ENCODE data around the gene SOWAHB.
"Not testable (repeated sequence)": the region's sequence is repeated elsewhere in the genome, so short reads cannot be mapped to it uniquely, and the experiment has no call there.

Gene SOWAHB

DNA sequence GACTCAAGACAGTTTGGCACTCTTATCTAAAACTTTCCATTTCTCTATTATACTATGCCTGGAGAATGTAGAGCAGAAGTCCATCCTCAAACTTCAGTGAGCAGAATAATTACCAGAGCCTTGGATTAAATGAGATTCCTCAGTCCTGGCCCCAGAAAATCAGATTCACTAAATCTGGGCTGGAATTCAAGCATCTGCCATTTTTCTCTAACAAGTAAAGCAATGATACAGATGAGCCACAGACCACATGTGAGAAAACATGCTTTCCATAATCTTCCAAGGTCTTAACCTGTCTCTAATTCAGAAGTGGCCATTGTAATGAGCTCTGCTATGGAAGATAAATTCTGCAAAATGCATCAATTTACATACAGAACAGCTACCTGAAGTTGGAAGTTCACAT is 25.4 kb downstream of the SOWAHB start:
- Histone ChIP-seq H3K9ac (ENCODE audit: low read length) (no peak overlapping the region), H4K12ac (ENCODE audit: low read depth, low read length) (no peak overlapping the region), H2AFZ (ENCODE audit: insufficient read depth, low read length, poor library complexity) (no peak overlapping the region), H3K4me2 (ENCODE audit: low read length) (no peak overlapping the region), H3K9me3 (ENCODE audit: insufficient read depth, low read depth, low read length) (no peaks in the 10 kb centered on the region), H2AK5ac (ENCODE audit: low read length) (no peak overlapping the region), H3K4me1 (ENCODE audit: control insufficient read depth in 1 of 2, insufficient read depth in 2 of 2, low read length in 2 of 2) (peaks cover 10 to 11% of the 10 kb centered on the region in 2 experiments), H3K79me2 (ENCODE audit: control insufficient read depth, insufficient read depth, low read length, poor library complexity) (no peaks in the 10 kb centered on the region), H2BK120ac (ENCODE audit: insufficient read depth, low read length, poor library complexity) (no peak overlapping the region), H3K36me3 (ENCODE audit: control insufficient read depth in 1 of 2, insufficient read depth in 2 of 2, low read length in 2 of 2) (no peaks in the 10 kb centered on the region), H3K18ac (ENCODE audit: low read length) (no peak overlapping the region), H3K27ac (ENCODE audit: low read depth, low read length) (no peak overlapping the region), H3K14ac (ENCODE audit: low read length) (no peak overlapping the region), H3K4me3 (ENCODE audit: low read depth, low read length) (no peak overlapping the region), H2BK5ac (ENCODE audit: low read depth, low read length, poor library complexity) (no peak overlapping the region), H3K4ac (ENCODE audit: low read depth, low read length) (no peak overlapping the region), H3K23ac (ENCODE audit: low read length) (no peak overlapping the region), H4K8ac (ENCODE audit: low read depth, low read length) (no peak overlapping the region), H2BK12ac (ENCODE audit: low read length) (no peak overlapping the region), H3K79me1 (ENCODE audit: low read length) (peaks cover 10% of the 10 kb centered on the region), H3K27me3 (ENCODE audit: insufficient read depth, low read length) (no peaks in the 10 kb centered on the region), H4K91ac (ENCODE audit: low read depth, low read length) (no peak overlapping the region)
- DNase-seq, result no peak

DNA sequence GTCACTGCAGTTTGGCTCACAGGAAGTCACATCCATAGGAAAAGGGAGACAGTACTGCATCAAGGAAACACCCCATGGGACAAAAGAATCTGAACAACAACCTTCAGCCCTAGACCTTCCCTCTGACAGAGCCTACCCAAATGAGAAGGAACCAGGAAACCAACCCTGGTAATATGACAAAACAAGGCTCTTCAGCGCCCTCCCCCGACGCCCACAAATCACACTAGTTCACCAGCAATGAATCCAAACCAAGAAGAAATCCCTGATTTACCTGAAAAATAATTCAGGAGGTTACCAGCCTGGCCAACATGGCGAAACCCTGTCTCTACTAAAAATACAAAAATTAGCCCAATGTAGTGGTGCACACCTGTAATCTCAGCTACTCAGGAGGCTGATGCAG is 29.2 kb downstream of the SOWAHB start:
- not testable (repeated sequence) for H3K36me3 ChIP-seq (ENCODE audit: control insufficient read depth in 1 of 2, insufficient read depth in 2 of 2, low read length in 2 of 2); H3K27ac ChIP-seq (ENCODE audit: low read depth, low read length); H4K8ac ChIP-seq (ENCODE audit: low read depth, low read length); H4K12ac ChIP-seq (ENCODE audit: low read depth, low read length); H3K9ac ChIP-seq (ENCODE audit: low read length); H3K27me3 ChIP-seq (ENCODE audit: insufficient read depth, low read length); DNase-seq; H3K9me3 ChIP-seq (ENCODE audit: insufficient read depth, low read depth, low read length); H3K4me2 ChIP-seq (ENCODE audit: low read length); H3K18ac ChIP-seq (ENCODE audit: low read length); H3K79me2 ChIP-seq (ENCODE audit: control insufficient read depth, insufficient read depth, low read length, poor library complexity); H2AK5ac ChIP-seq (ENCODE audit: low read length); H3K4me3 ChIP-seq (ENCODE audit: low read depth, low read length); H3K23ac ChIP-seq (ENCODE audit: low read length); H2AFZ ChIP-seq (ENCODE audit: insufficient read depth, low read length, poor library complexity); H2BK5ac ChIP-seq (ENCODE audit: low read depth, low read length, poor library complexity)
- H2BK12ac ChIP-seq (ENCODE audit: low read length), result peak overlapping the region; percentile 42
- H3K79me1 ChIP-seq (ENCODE audit: low read length), result peaks cover 12% of the 10 kb centered on the region
- H2BK120ac ChIP-seq (ENCODE audit: insufficient read depth, low read length, poor library complexity), result peak overlapping the region; percentile 68
- peaks cover 14 to 21% of the 10 kb centered on the region in 2 experiments for H3K4me1 ChIP-seq (ENCODE audit: control insufficient read depth in 1 of 2, insufficient read depth in 2 of 2, low read length in 2 of 2)
- no CpG with 5 or more reads among the region's 4 CpGs for WGBS (ENCODE audit: extremely low coverage, insufficient coverage, insufficient read length)
- peak overlapping the region; percentile 39 for H3K14ac ChIP-seq (ENCODE audit: low read length)
- H4K91ac ChIP-seq (ENCODE audit: low read depth, low read length), result peak overlapping the region; percentile 83
- peak overlapping the region; percentile 40 for H3K4ac ChIP-seq (ENCODE audit: low read depth, low read length)

DNA sequence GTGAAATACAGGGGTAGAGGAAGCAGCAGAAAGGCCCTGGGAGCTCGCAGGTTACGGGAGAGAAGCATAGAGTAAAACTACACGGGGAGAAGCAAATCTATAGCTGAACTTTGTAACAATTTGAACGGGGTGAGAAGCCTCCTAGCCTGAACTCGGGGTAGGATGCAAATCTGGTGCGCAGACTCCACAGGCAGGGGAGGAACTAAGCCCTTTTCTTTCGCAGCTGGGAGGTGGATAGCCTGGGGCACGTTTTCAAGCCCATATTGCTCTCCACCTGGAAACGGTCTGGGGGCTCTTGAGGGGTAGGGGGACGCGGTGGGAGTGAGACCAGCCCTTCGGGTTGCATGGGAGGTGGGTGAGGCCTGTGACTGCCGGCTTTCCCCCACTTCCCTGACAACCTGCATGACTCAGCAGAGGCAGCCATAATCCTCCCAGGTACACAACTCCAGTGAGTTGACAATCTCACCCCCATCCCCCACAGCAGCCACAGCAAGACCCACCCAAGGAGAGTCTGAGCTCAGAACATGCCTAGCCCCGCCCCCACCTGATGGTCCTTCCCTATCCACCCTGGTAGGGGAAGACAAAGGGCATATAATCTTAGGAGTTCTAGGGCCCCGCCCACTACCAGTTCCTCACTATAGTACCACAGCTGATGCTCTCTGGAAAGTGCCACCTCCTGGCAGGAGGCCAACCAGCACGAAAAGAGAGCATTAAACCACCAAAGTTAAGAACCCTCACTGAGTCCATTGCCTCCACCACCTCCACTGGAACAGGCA is 29.9 kb downstream of the SOWAHB start:
- H3K9me3 ChIP-seq (ENCODE audit: insufficient read depth, low read depth, low read length), result no peaks in the 10 kb centered on the region
- DNase-seq, result no peak
- H4K91ac ChIP-seq (ENCODE audit: low read depth, low read length), result peak overlapping the region; percentile 83

DNA sequence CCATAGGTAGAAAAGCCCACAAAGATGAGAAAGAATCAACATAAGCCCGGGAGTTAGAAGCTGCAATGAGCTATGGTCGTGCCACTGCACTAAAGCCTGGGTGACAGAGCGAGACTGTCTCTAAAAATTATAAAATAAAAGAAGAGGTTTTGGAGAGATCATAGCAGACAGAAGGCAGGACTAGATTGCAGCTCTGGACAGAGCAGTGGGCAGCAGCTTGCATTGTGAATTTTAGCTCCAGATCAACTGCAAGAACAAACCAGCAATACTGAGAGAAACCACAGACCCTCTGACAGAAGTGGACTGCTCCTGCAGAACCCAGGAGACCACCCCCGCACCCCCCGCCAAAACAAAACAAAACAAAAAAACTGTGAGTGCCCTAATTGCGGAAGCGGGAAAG is 30.6 kb downstream of the SOWAHB start:
- H3K36me3 ChIP-seq (ENCODE audit: control insufficient read depth in 1 of 2, insufficient read depth in 2 of 2, low read length in 2 of 2), result no peaks in the 10 kb centered on the region
- H4K8ac ChIP-seq (ENCODE audit: low read depth, low read length), result peak overlapping the region; percentile 66
- no peak overlapping the region for H3K23ac ChIP-seq (ENCODE audit: low read length)
- H3K9ac ChIP-seq (ENCODE audit: low read length), result no peak overlapping the region
- no peaks in the 10 kb centered on the region for H3K9me3 ChIP-seq (ENCODE audit: insufficient read depth, low read depth, low read length)
- H3K27ac ChIP-seq (ENCODE audit: low read depth, low read length), result peak overlapping the region; percentile 58
- peak overlapping the region; percentile 61 for H2BK12ac ChIP-seq (ENCODE audit: low read length)
- no peak overlapping the region for H2BK120ac ChIP-seq (ENCODE audit: insufficient read depth, low read length, poor library complexity)
- WGBS (ENCODE audit: extremely low coverage, insufficient coverage, insufficient read length), result no CpG with 5 or more reads among the region's 7 CpGs
- no peaks in the 10 kb centered on the region for H3K79me2 ChIP-seq (ENCODE audit: control insufficient read depth, insufficient read depth, low read length, poor library complexity)
- peaks cover 12% of the 10 kb centered on the region for H3K79me1 ChIP-seq (ENCODE audit: low read length)
- no peaks in the 10 kb centered on the region for H3K27me3 ChIP-seq (ENCODE audit: insufficient read depth, low read length)
- H2AK5ac ChIP-seq (ENCODE audit: low read length), result no peak overlapping the region
- H3K4me2 ChIP-seq (ENCODE audit: low read length), result peak overlapping the region; percentile 1
- H3K18ac ChIP-seq (ENCODE audit: low read length), result no peak overlapping the region
- H3K14ac ChIP-seq (ENCODE audit: low read length), result no peak overlapping the region
- no peak overlapping the region for H3K4ac ChIP-seq (ENCODE audit: low read depth, low read length)
- no peak overlapping the region for H3K4me3 ChIP-seq (ENCODE audit: low read depth, low read length)
- H4K12ac ChIP-seq (ENCODE audit: low read depth, low read length), result no peak overlapping the region
- peaks cover 14 to 21% of the 10 kb centered on the region in 2 experiments for H3K4me1 ChIP-seq (ENCODE audit: control insufficient read depth in 1 of 2, insufficient read depth in 2 of 2, low read length in 2 of 2)
- peak overlapping the region; percentile 83 for H4K91ac ChIP-seq (ENCODE audit: low read depth, low read length)
- H2AFZ ChIP-seq (ENCODE audit: insufficient read depth, low read length, poor library complexity), result no peak overlapping the region
- peak overlapping the region; percentile 54 for H2BK5ac ChIP-seq (ENCODE audit: low read depth, low read length, poor library complexity)
- DNase-seq, result no peak

More for the DNA sequence above, 29.9 kb downstream of the SOWAHB start:
- Histone ChIP-seq H3K4ac (ENCODE audit: low read depth, low read length) (peak overlapping the region; percentile 44), H3K23ac (ENCODE audit: low read length) (no peak overlapping the region), H3K27ac (ENCODE audit: low read depth, low read length) (peak overlapping the region; percentile 58), H2AFZ (ENCODE audit: insufficient read depth, low read length, poor library complexity) (no peak overlapping the region), H2BK120ac (ENCODE audit: insufficient read depth, low read length, poor library complexity) (peak overlapping the region; percentile 68), H3K27me3 (ENCODE audit: insufficient read depth, low read length) (no peaks in the 10 kb centered on the region), H3K14ac (ENCODE audit: low read length) (peak overlapping the region; percentile 49), H3K79me1 (ENCODE audit: low read length) (peaks cover 12% of the 10 kb centered on the region), H3K4me3 (ENCODE audit: low read depth, low read length) (no peak overlapping the region), H3K79me2 (ENCODE audit: control insufficient read depth, insufficient read depth, low read length, poor library complexity) (no peaks in the 10 kb centered on the region), H3K9ac (ENCODE audit: low read length) (no peak overlapping the region), H4K12ac (ENCODE audit: low read depth, low read length) (peak overlapping the region; percentile 3), H3K4me2 (ENCODE audit: low read length) (no peak overlapping the region), H3K36me3 (ENCODE audit: control insufficient read depth in 1 of 2, insufficient read depth in 2 of 2, low read length in 2 of 2) (no peaks in the 10 kb centered on the region), H3K4me1 (ENCODE audit: control insufficient read depth in 1 of 2, insufficient read depth in 2 of 2, low read length in 2 of 2) (peaks cover 14 to 21% of the 10 kb centered on the region in 2 experiments), H2BK5ac (ENCODE audit: low read depth, low read length, poor library complexity) (peak overlapping the region; percentile 80), H4K8ac (ENCODE audit: low read depth, low read length) (peak overlapping the region; percentile 66), H2BK12ac (ENCODE audit: low read length) (peak overlapping the region; percentile 61), H3K18ac (ENCODE audit: low read length) (peak overlapping the region; percentile 58), H2AK5ac (ENCODE audit: low read length) (peak overlapping the region; percentile 52)
- WGBS (ENCODE audit: extremely low coverage, insufficient coverage, insufficient read length), result no CpG with 5 or more reads among the region's 16 CpGs

Data from trophoblast cell (in vitro differentiated cells and primary cell).